GM23338 (cell line): ENCODE data around the gene MBD3L4. TPM values are rescaled to one million over a fixed set of nuclear protein-coding genes. Genes with fewer than 3 reads are reported as not detected.

ENCODE experiments used
- ATAC-seq: fragments of 200-7000 bp; cut with Tn5 transposase; 3 replicates; pipeline ENCODE4 v1.9.1; 2020
- DNase-seq: peaks from one replicate; pipeline ENCODE4 v3.0.0-alpha.2; 2015; ENCODE audit warnings: low spot score
- H2AFZ ChIP-seq: fragments of 200-600 bp; sonication (generic); 2 replicates; pipeline ENCODE4 v1.8.0; 2016; ENCODE audit warnings: antibody characterized with exemption, mild to moderate bottlenecking, moderate library complexity
- H3F3A ChIP-seq: fragments of 200-600 bp; sonication (generic); replicated peaks from 2 replicates; pipeline ENCODE4 v1.8.0; 2017; ENCODE audit warnings: antibody characterized with exemption, mixed run types, low read depth
- H3K27ac ChIP-seq: fragments of 200-600 bp; sonication (generic); 2 replicates; pipeline ENCODE4 v1.6.1; 2016; ENCODE audit warnings: low read depth
- H3K27me3 ChIP-seq: fragments of 200-600 bp; sonication (generic); 2 replicates; pipeline ENCODE4 v1.8.0; 2016; ENCODE audit warnings: mild to moderate bottlenecking, mixed run types, moderate library complexity; ENCODE audit not compliant: insufficient read depth
- H3K36me3 ChIP-seq: fragments of 200-600 bp; sonication (generic); 2 replicates; pipeline ENCODE4 v1.8.0; 2016; ENCODE audit warnings: mild to moderate bottlenecking; ENCODE audit not compliant: insufficient read depth
- H3K4me1 ChIP-seq: fragments of 200-600 bp; sonication (generic); 2 replicates; pipeline ENCODE4 v1.8.0; 2016; ENCODE audit warnings: mild to moderate bottlenecking, moderate library complexity; ENCODE audit not compliant: insufficient read depth
- H3K4me2 ChIP-seq: fragments of 200-600 bp; sonication (generic); 2 replicates; pipeline ENCODE4 v1.7.1; 2017; ENCODE audit warnings: mixed run types
- H3K4me3 ChIP-seq: fragments of 200-600 bp; sonication (generic); 2 replicates; pipeline ENCODE4 v1.6.1; 2016; ENCODE audit warnings: mixed run types
- H3K79me2 ChIP-seq: fragments of 200-600 bp; sonication (generic); replicated peaks from 2 replicates; pipeline ENCODE4 v1.8.0; 2017; ENCODE audit warnings: mild to moderate bottlenecking; ENCODE audit not compliant: insufficient read depth
- H3K9me2 ChIP-seq: fragments of 200-600 bp; sonication (generic); 2 replicates; pipeline ENCODE4 v1.8.0; 2017; ENCODE audit not compliant: insufficient read depth
- H4K20me1 ChIP-seq: fragments of 200-600 bp; sonication (generic); replicated peaks from 2 replicates; pipeline ENCODE4 v1.8.0; 2017; ENCODE audit warnings: mild to moderate bottlenecking; ENCODE audit not compliant: insufficient read depth
- H3K27ac Mint-ChIP-seq: 2 replicates; pipeline ENCODE4 v1.8.0; 2020; ENCODE audit warnings: inconsistent platforms, mild to moderate bottlenecking, moderate library complexity, mixed read lengths
- H3K27me3 Mint-ChIP-seq: 3 replicates; pipeline ENCODE4 v1.8.0; 2022; ENCODE audit warnings: low read depth, mild to moderate bottlenecking, moderate library complexity, mixed read lengths, inconsistent platforms; ENCODE audit not compliant: insufficient read depth, poor library complexity
- H3K36me3 Mint-ChIP-seq: 3 replicates; pipeline ENCODE4 v1.8.0; 2021; ENCODE audit warnings: low read depth, mild to moderate bottlenecking, inconsistent platforms, moderate library complexity, mixed read lengths
- H3K4me1 Mint-ChIP-seq: 3 replicates; pipeline ENCODE4 v1.8.0; 2020; ENCODE audit warnings: mild to moderate bottlenecking, inconsistent platforms, mixed read lengths
- H3K4me3 Mint-ChIP-seq: 3 replicates; pipeline ENCODE4 v1.8.0; 2021; ENCODE audit warnings: moderate library complexity, mild to moderate bottlenecking, inconsistent platforms, mixed read lengths
- H3K9me3 Mint-ChIP-seq: 3 replicates; pipeline ENCODE4 v1.8.0; 2020; ENCODE audit warnings: moderate library complexity, mild to moderate bottlenecking, inconsistent platforms, mixed read lengths
- CREB1 ChIP-seq: fragments of 250-450 bp; sonication (Bioruptor Pico); IDR thresholded peaks from 2 replicates; pipeline ENCODE4 v1.5.0; 2020; ENCODE audit warnings: low read depth, mild to moderate bottlenecking, moderate library complexity
- CTCF ChIP-seq, 2 experiments: fragments of 200-600 bp in 1 of 2; sonication (generic) in 1 of 2; conservative IDR thresholded peaks; 2 replicates each; pipeline versions ENCODE4 v1.5.1 to v1.6.1; 2016 to 2017; ENCODE audit warnings: antibody characterized with exemption in 2 of 2, low read depth in 2 of 2, mild to moderate bottlenecking in 2 of 2, moderate library complexity in 1 of 2
- ETS1 ChIP-seq: IDR thresholded peaks from 2 replicates; pipeline ENCODE4 v1.6.1; 2016; ENCODE audit warnings: antibody characterized with exemption
- EZH2 ChIP-seq: fragments of 200-600 bp; sonication (generic); IDR thresholded peaks from one replicate; pipeline ENCODE4 v1.8.0; 2017; ENCODE audit warnings: antibody characterized with exemption, mild to moderate bottlenecking, low read depth; ENCODE audit not compliant: unreplicated experiment
- EZH2phosphoT487 ChIP-seq: fragments of 200-600 bp; sonication (generic); IDR thresholded peaks from one replicate; pipeline ENCODE4 v1.8.1; 2018; ENCODE audit warnings: antibody characterized with exemption; ENCODE audit not compliant: unreplicated experiment
- NANOG ChIP-seq: IDR thresholded peaks from 2 replicates; pipeline ENCODE4 v1.6.1; 2016; ENCODE audit warnings: antibody characterized with exemption, borderline replicate concordance
- POLR2AphosphoS5 ChIP-seq: IDR thresholded peaks from 2 replicates; pipeline ENCODE4 v1.6.1; 2016; ENCODE audit warnings: antibody characterized with exemption, low read depth
- REST ChIP-seq: IDR thresholded peaks from one replicate; pipeline ENCODE4 v1.6.1; 2018; ENCODE audit warnings: antibody characterized with exemption; ENCODE audit not compliant: unreplicated experiment
- STAT1 ChIP-seq: IDR thresholded peaks from one replicate; pipeline ENCODE4 v1.6.1; 2016; ENCODE audit warnings: antibody characterized with exemption; ENCODE audit not compliant: unreplicated experiment
- ZNF331 ChIP-seq: fragments of 250-450 bp; sonication (Bioruptor Pico); IDR thresholded peaks from 2 replicates; pipeline ENCODE4 v1.5.0; 2020; ENCODE audit warnings: low read depth, mild to moderate bottlenecking, moderate library complexity
- ZNF462 ChIP-seq: fragments of 250-450 bp; sonication (Bioruptor Pico); IDR thresholded peaks from 2 replicates; pipeline ENCODE4 v1.5.0; 2020; ENCODE audit warnings: mild to moderate bottlenecking, moderate library complexity
- polyA plus RNA-seq: library from polyadenylated mRNA; unstranded; fragments of >200 nt; fragmentation: Nextera tagmentation; extraction: Ambion mirVana; gene quantifications from 2 replicates; pipeline ENCODE4 v1.2.1, GENCODE V29; 2016
- total RNA-seq: library from RNA; depleted of rRNA; stranded (reverse); fragments of >200 nt; shearing (Covaris generic); gene quantifications from 2 replicates; pipeline ENCODE4 v1.2.3, GENCODE V29; 2014

The MBD3L4 gene
- total and polyA plus RNA-seq, 2 experiments from 2014 or later = not detected

- DNase-seq (no peak), ATAC-seq (no peak)
- Histone ChIP-seq H3K4me3 (no peak overlapping the region), H3K4me2 (no peak overlapping the region), H3K36me3 (peaks cover 3% of the 10 kb centered on the region; the same call in 1 of the 2 replicates), H2AFZ (no peak overlapping the region), H3K4me1 (no peaks in the 10 kb centered on the region), H3F3A (no peaks in the 10 kb centered on the region), H3K27ac (no peak overlapping the region), H3K79me2 (no peaks in the 10 kb centered on the region), H4K20me1 (no peaks in the 10 kb centered on the region), H3K27me3 (no peaks in the 10 kb centered on the region), H3K9me2 (no peaks in the 10 kb centered on the region)
- TF ChIP-seq CREB1 (CRISPR knock-in tag) = no peak
- no peak for TF ChIP-seq STAT1
- no peak for TF ChIP-seq ZNF462
- TF ChIP-seq EZH2 = no peak
- TF ChIP-seq ETS1 = no peak
- TF ChIP-seq CTCF (conservative IDR thresholded peaks at IDR 0.05; ENCODE audit: low read depth in 2 of 2) = no peak
- no peak for TF ChIP-seq EZH2phosphoT487
- no peak for TF ChIP-seq REST
- TF ChIP-seq ZNF331 (CRISPR knock-in tag) = no peak
- no peak for TF ChIP-seq POLR2AphosphoS5
- no peak for TF ChIP-seq NANOG
- Mint-ChIP-seq H3K4me3 (no peak overlapping the region), H3K9me3 (peaks cover 93% of the 10 kb centered on the region), H3K27me3 (peaks cover 8% of the 10 kb centered on the region), H3K36me3 (peaks cover 48% of the 10 kb centered on the region), H3K4me1 (no peaks in the 10 kb centered on the region), H3K27ac (no peak overlapping the region)
Measured at GRCh38 chr19:7000333-7000732, 39.6 kb downstream of the MBD3L4 start.
